ENCODE data around the gene CATSPERZ. TPM values are rescaled to one million over a fixed set of nuclear protein-coding genes. Genes with fewer than 3 reads are reported as not detected.
A peak's percentile ranks its signal among the peaks of the same experiment; 100 is the strongest.

CATSPERZ gene
- total RNA-seq, 3 donors from 2014 or later = not detected

GRCh38 chr11:64287676-64288352 lies 12.3 kb upstream of the CATSPERZ start:
- Mint-ChIP-seq H3K36me3 (ENCODE audit: insufficient read depth) (peaks cover 3% of the 10 kb centered on the region), H3K4me1 (ENCODE audit: low read depth) (peaks cover 16% of the 10 kb centered on the region), H3K27me3 (ENCODE audit: low read depth) (peaks cover 13% of the 10 kb centered on the region), H3K4me3 (peak overlapping the region; percentile 13), H3K9me3 (no peaks in the 10 kb centered on the region)
- DNase-seq (no peak), ATAC-seq (no peak)

- Mint-ChIP-seq H3K27me3 (ENCODE audit: low read depth) (peaks cover 18% of the 10 kb centered on the region), H3K4me3 (no peak overlapping the region), H3K4me1 (ENCODE audit: low read depth) (peaks cover 12% of the 10 kb centered on the region), H3K36me3 (ENCODE audit: insufficient read depth) (peaks cover 3% of the 10 kb centered on the region), H3K9me3 (no peaks in the 10 kb centered on the region)
- DNase-seq (no peak), ATAC-seq (no peak)
Measured at GRCh38 chr11:64288353-64288750, 11.8 kb upstream of the CATSPERZ start.

GRCh38 chr11:64289002-64289564 lies 11.1 kb upstream of the CATSPERZ start:
- H3K36me3 Mint-ChIP-seq (ENCODE audit: insufficient read depth) = peaks cover 3% of the 10 kb centered on the region
- H3K27me3 Mint-ChIP-seq (ENCODE audit: low read depth) = peaks cover 25% of the 10 kb centered on the region
- ATAC-seq = no peak
- DNase-seq = no peak
- no peak overlapping the region for H3K4me3 Mint-ChIP-seq
- H3K9me3 Mint-ChIP-seq = no peaks in the 10 kb centered on the region
- peaks cover 11% of the 10 kb centered on the region for H3K4me1 Mint-ChIP-seq (ENCODE audit: low read depth)

GRCh38 chr11:64290352-64291261 lies 9.6 kb upstream of the CATSPERZ start:
- ATAC-seq (no peak), DNase-seq (no peak)
- Mint-ChIP-seq H3K36me3 (ENCODE audit: insufficient read depth) (peaks cover 3% of the 10 kb centered on the region), H3K4me3 (peak overlapping the region; percentile 61), H3K4me1 (ENCODE audit: low read depth) (peaks cover 11% of the 10 kb centered on the region), H3K9me3 (no peaks in the 10 kb centered on the region), H3K27me3 (ENCODE audit: low read depth) (peaks cover 38% of the 10 kb centered on the region)

GRCh38 chr11:64291262-64291751 lies 8.9 kb upstream of the CATSPERZ start, which contains the start of gene KCNK4:
KCNK4 (plus strand) TSS chr11:64291302; CDS start chr11:64293019, 1,717 bp downstream.
- Mint-ChIP-seq H3K4me3 (peak within 1 kb of the TSS; percentile 61), H3K9me3 (no peaks in the 10 kb centered on the region), H3K4me1 (ENCODE audit: low read depth) (peaks cover 10% of the 10 kb centered on the region), H3K27me3 (ENCODE audit: low read depth) (peaks cover 44% of the 10 kb centered on the region), H3K36me3 (ENCODE audit: insufficient read depth) (peaks cover 3% of the 10 kb centered on the region)
- ATAC-seq (peak; percentile 12 to 13), DNase-seq (no peak)

- peaks cover 50% of the 10 kb centered on the region for H3K27me3 Mint-ChIP-seq (ENCODE audit: low read depth)
- peaks cover 3% of the 10 kb centered on the region for H3K36me3 Mint-ChIP-seq (ENCODE audit: insufficient read depth)
- H3K4me3 Mint-ChIP-seq = no peak overlapping the region
- peaks cover 6% of the 10 kb centered on the region for H3K4me1 Mint-ChIP-seq (ENCODE audit: low read depth)
- H3K9me3 Mint-ChIP-seq = no peaks in the 10 kb centered on the region
- ATAC-seq (peak; percentile 54 to 68), DNase-seq (no peak)
Measured at GRCh38 chr11:64291752-64292459, 8.3 kb upstream of the CATSPERZ start.

- H3K4me1 Mint-ChIP-seq (ENCODE audit: low read depth) = peaks cover 10% of the 10 kb centered on the region
- peak overlapping the region; percentile 46 for H3K4me3 Mint-ChIP-seq
- H3K27me3 Mint-ChIP-seq (ENCODE audit: low read depth) = peaks cover 58% of the 10 kb centered on the region
- H3K9me3 Mint-ChIP-seq = no peaks in the 10 kb centered on the region
- ATAC-seq (peak; percentile 8 to 29), DNase-seq (no peak)
- peaks cover 3% of the 10 kb centered on the region for H3K36me3 Mint-ChIP-seq (ENCODE audit: insufficient read depth)
Measured at GRCh38 chr11:64292460-64293254, 7.5 kb upstream of the CATSPERZ start.

- Mint-ChIP-seq H3K27me3 (ENCODE audit: low read depth) (peaks cover 75% of the 10 kb centered on the region), H3K4me3 (no peak overlapping the region), H3K4me1 (ENCODE audit: low read depth) (peaks cover 14% of the 10 kb centered on the region), H3K36me3 (ENCODE audit: insufficient read depth) (no peaks in the 10 kb centered on the region), H3K9me3 (no peaks in the 10 kb centered on the region)
- ATAC-seq = no peak
- DNase-seq = no peak
Measured at GRCh38 chr11:64294774-64295173, 5.4 kb upstream of the CATSPERZ start.

- H3K36me3 Mint-ChIP-seq (ENCODE audit: insufficient read depth) = no peaks in the 10 kb centered on the region
- H3K4me3 Mint-ChIP-seq = no peak overlapping the region
- DNase-seq = no peak
- no peaks in the 10 kb centered on the region for H3K9me3 Mint-ChIP-seq
- peaks cover 19% of the 10 kb centered on the region for H3K4me1 Mint-ChIP-seq (ENCODE audit: low read depth)
- no peak for ATAC-seq
- H3K27me3 Mint-ChIP-seq (ENCODE audit: low read depth) = peaks cover 79% of the 10 kb centered on the region
Measured at GRCh38 chr11:64295760-64296159, 4.4 kb upstream of the CATSPERZ start.

GRCh38 chr11:64296236-64296635 lies 3.9 kb upstream of the CATSPERZ start:
- H3K36me3 Mint-ChIP-seq (ENCODE audit: insufficient read depth) = no peaks in the 10 kb centered on the region
- ATAC-seq = no peak
- H3K4me3 Mint-ChIP-seq = no peak overlapping the region
- H3K27me3 Mint-ChIP-seq (ENCODE audit: low read depth) = peaks cover 78% of the 10 kb centered on the region
- DNase-seq = no peak
- H3K4me1 Mint-ChIP-seq (ENCODE audit: low read depth) = peaks cover 20% of the 10 kb centered on the region
- no peaks in the 10 kb centered on the region for H3K9me3 Mint-ChIP-seq

- H3K9me3 Mint-ChIP-seq = no peaks in the 10 kb centered on the region
- H3K36me3 Mint-ChIP-seq (ENCODE audit: insufficient read depth) = no peaks in the 10 kb centered on the region
- no peak for ATAC-seq
- no peak for DNase-seq
- H3K27me3 Mint-ChIP-seq (ENCODE audit: low read depth) = peaks cover 82% of the 10 kb centered on the region
- peaks cover 20% of the 10 kb centered on the region for H3K4me1 Mint-ChIP-seq (ENCODE audit: low read depth)
- H3K4me3 Mint-ChIP-seq = no peak overlapping the region
Measured at GRCh38 chr11:64296830-64297698, 3.1 kb upstream of the CATSPERZ start.

GRCh38 chr11:64297699-64298358 lies 2.3 kb upstream of the CATSPERZ start:
- H3K27me3 Mint-ChIP-seq (ENCODE audit: low read depth) = peaks cover 79% of the 10 kb centered on the region
- peaks cover 20% of the 10 kb centered on the region for H3K4me1 Mint-ChIP-seq (ENCODE audit: low read depth)
- no peaks in the 10 kb centered on the region for H3K36me3 Mint-ChIP-seq (ENCODE audit: insufficient read depth)
- DNase-seq (no peak), ATAC-seq (no peak)
- H3K4me3 Mint-ChIP-seq = no peak overlapping the region
- no peaks in the 10 kb centered on the region for H3K9me3 Mint-ChIP-seq

Data from activated T-cell treated with anti-CD3 and anti-CD28 coated beads, Interleukin-2, amount 50 U/mL, for 4 hours (primary cell).